Muscle layer of duodenum (tissue), 2 donors: ENCODE measurements around the gene IL11.
"Not testable (repeated sequence)": the region's sequence is repeated elsewhere in the genome, so short reads cannot be mapped to it uniquely, and the experiment has no call there.

Source experiments
- H3K27ac ChIP-seq: one replicate; pipeline ENCODE4 v1.7.0; 2013; ENCODE audit warnings: mild to moderate bottlenecking, low read length
- H3K27me3 ChIP-seq: one replicate; pipeline ENCODE4 v1.7.0; 2013; ENCODE audit warnings: low read depth, mild to moderate bottlenecking, control low read depth, low read length
- H3K36me3 ChIP-seq, 2 donors: one replicate each; pipeline ENCODE4 v1.7.0; 2013; ENCODE audit warnings: low read length in 2 of 2, control low read depth in 1 of 2, mild to moderate bottlenecking in 1 of 2; ENCODE audit not compliant: insufficient read depth in 2 of 2, control insufficient read depth in 1 of 2
- H3K4me1 ChIP-seq, 2 donors: one replicate each; pipeline ENCODE4 v1.7.0; 2013; ENCODE audit warnings: low read length in 2 of 2, mild to moderate bottlenecking in 2 of 2, control low read depth in 1 of 2, moderate library complexity in 1 of 2; ENCODE audit not compliant: insufficient read depth in 2 of 2, control insufficient read depth in 1 of 2
- H3K4me3 ChIP-seq, 2 donors: one replicate each; pipeline ENCODE4 v1.7.0; 2013; ENCODE audit warnings: low read length in 2 of 2, low read depth in 1 of 2, mild to moderate bottlenecking in 1 of 2
- H3K9me3 ChIP-seq, 2 donors: one replicate each; pipeline ENCODE4 v1.7.0; 2013; ENCODE audit warnings: low read length in 2 of 2, control low read depth in 1 of 2, mild to moderate bottlenecking in 1 of 2; ENCODE audit not compliant: control insufficient read depth in 1 of 2
- donor health status: healthy.

Gene IL11

GRCh38 chr19:55370305-55370988 lies at the start of gene IL11:
IL11 (minus strand) TSS chr19:55370463; CDS start chr19:55370310, 153 bp downstream.
- H3K9me3 ChIP-seq, result no peaks in the 10 kb centered on the region
- peaks cover 0 to 15% of the 10 kb centered on the region in 2 donors for H3K4me1 ChIP-seq
- peaks cover 45% of the 10 kb centered on the region for H3K27me3 ChIP-seq
- peak within 1 kb of the TSS in 1 of 2 donors; percentile 49 for H3K4me3 ChIP-seq
- H3K27ac ChIP-seq, result no peak within 1 kb of the TSS
- no peaks in the 10 kb centered on the region for H3K36me3 ChIP-seq

DNA sequence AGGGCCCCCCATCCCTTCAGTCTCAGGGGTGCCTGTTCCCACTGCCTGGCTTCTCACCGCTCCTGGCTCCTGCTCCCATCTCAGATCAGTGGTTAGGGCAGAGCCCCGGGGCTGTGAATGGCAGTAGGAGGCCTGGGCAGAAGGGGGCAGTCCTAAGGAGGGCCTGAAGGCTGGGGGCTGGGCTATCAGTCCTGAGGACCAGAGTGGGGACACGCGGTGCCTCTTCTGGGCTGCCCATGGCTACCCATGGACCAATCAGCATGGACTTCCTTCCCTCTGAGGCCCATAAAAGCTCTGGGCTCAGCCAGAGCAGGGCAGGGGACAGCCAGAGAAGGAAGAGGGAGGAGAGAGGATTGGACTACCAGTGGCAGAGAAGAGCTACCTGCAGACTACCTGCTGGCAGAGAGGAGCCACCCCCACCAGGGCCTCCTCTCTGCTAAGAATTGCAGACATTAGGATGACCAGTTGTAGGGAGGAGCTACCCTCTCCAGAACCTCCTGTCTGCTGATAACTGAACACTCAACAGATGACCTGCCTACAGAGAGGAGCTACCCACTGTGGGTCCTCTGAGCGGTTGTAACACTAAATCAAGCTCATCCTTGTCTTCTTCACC lies 49.5 kb upstream of the IL11 start:
- no peak overlapping the region for H3K4me3 ChIP-seq
- H3K27ac ChIP-seq, result no peak overlapping the region
- no peaks in the 10 kb centered on the region for H3K27me3 ChIP-seq

DNA sequence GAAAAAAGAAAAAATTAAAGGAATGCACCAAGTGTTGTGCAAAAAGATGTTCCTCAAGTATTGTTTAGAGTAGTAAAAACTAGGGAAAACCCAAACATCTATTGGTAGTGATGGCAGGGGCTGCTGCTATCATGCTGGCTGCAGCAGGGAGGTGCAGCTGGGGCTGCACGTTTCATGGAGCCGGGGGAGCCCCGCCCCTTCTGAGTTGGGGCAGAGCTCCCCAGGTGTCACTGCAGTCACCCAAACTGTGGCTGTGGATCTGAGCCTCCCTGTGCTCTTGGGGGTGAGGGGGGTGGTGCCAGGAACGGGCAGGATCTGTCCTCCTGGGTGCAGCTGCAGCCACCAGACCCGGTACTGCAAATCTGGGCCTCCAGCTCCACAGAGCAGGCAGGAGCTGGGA lies 48.8 kb upstream of the IL11 start:
- no peaks in the 10 kb centered on the region for H3K27me3 ChIP-seq
- no peak overlapping the region for H3K27ac ChIP-seq
- no peak overlapping the region for H3K4me3 ChIP-seq
- no peaks in the 10 kb centered on the region for H3K4me1 ChIP-seq
- H3K36me3 ChIP-seq, result no peaks in the 10 kb centered on the region
- no peaks in the 10 kb centered on the region for H3K9me3 ChIP-seq

More for the DNA sequence above, 49.5 kb upstream of the IL11 start:
- H3K9me3 ChIP-seq, result no peaks in the 10 kb centered on the region
- no peaks in the 10 kb centered on the region for H3K4me1 ChIP-seq
- no peaks in the 10 kb centered on the region for H3K36me3 ChIP-seq

- Histone ChIP-seq H3K4me1 (no peaks in the 10 kb centered on the region), H3K9me3 (no peaks in the 10 kb centered on the region), H3K27me3 (no peaks in the 10 kb centered on the region), H3K36me3 (no peaks in the 10 kb centered on the region), H3K4me3 (no peak overlapping the region), H3K27ac (no peak overlapping the region)
Measured at GRCh38 chr19:55418185-55418584, 47.9 kb upstream of the IL11 start.

- no peaks in the 10 kb centered on the region for H3K9me3 ChIP-seq
- H3K27me3 ChIP-seq, result no peaks in the 10 kb centered on the region
- H3K4me3 ChIP-seq, result no peak overlapping the region
- peaks cover 0 to 11% of the 10 kb centered on the region in 2 donors for H3K36me3 ChIP-seq
- H3K4me1 ChIP-seq, result peaks cover 14 to 15% of the 10 kb centered on the region in 2 donors
- H3K27ac ChIP-seq, result no peak overlapping the region
Measured at GRCh38 chr19:55410168-55410567, 39.9 kb upstream of the IL11 start.

- H3K9me3 ChIP-seq, H3K27me3 ChIP-seq, H3K4me3 ChIP-seq, H3K27ac ChIP-seq: not testable (repeated sequence)
- peaks cover 14 to 15% of the 10 kb centered on the region in 2 donors for H3K4me1 ChIP-seq
- H3K36me3 ChIP-seq, result peaks cover 3 to 16% of the 10 kb centered on the region in 2 donors
Measured at GRCh38 chr19:55409179-55409578, 38.9 kb upstream of the IL11 start.

- H3K9me3 ChIP-seq, result no peaks in the 10 kb centered on the region
- H3K27me3 ChIP-seq, result no peaks in the 10 kb centered on the region
- H3K4me3 ChIP-seq, result peak overlapping the region; percentile 71 to 75
- H3K4me1 ChIP-seq, result peaks cover 14 to 15% of the 10 kb centered on the region in 2 donors
- H3K27ac ChIP-seq, result peak overlapping the region; percentile 90
- H3K36me3 ChIP-seq, result peaks cover 4 to 20% of the 10 kb centered on the region in 2 donors
Measured at GRCh38 chr19:55408533-55408872, 38.2 kb upstream of the IL11 start.

DNA sequence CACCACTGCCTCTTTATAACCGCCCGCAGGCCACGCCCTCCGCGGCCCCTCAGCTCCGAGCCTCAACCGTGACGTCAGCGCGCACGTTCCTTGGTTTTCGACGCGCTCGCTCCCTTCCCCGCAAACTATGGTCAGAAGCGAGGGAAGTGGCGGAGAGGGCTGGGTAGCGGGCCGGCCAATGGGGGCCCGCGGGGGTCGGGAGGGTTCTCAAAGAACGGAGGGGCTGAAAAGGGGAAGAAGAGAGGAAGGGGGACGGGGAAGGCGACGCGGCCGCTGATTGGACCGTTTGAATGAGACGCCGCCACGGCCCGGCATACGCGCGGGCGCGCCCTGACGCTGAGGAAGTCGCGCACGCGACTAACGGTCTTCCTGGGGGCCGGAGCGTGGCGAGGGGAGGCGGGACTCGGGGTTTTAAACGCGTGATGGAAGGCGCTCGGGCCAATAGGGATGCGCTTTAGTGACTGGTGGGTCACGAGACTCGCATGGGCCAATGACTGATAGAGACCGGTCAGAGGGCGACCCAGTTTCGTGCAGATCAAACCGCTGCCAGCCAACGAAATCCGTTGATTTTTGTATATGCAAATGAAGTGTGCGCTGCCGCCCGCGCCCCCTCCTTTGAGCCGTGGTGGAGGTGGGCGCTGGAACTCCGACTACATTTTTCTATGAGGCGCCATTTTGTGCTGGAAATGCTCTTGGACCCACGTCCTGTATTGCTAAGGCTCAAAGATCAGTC lies 37.7 kb upstream of the IL11 start:
- peak overlapping the region; percentile 71 to 75 for H3K4me3 ChIP-seq
- H3K27me3 ChIP-seq, result no peaks in the 10 kb centered on the region
- peaks cover 14 to 15% of the 10 kb centered on the region in 2 donors for H3K4me1 ChIP-seq
- H3K27ac ChIP-seq, result peak overlapping the region; percentile 90
- H3K36me3 ChIP-seq, result peaks cover 9 to 20% of the 10 kb centered on the region in 2 donors
- no peaks in the 10 kb centered on the region for H3K9me3 ChIP-seq

- H3K36me3 ChIP-seq, result peaks cover 14 to 24% of the 10 kb centered on the region in 2 donors
- not testable (repeated sequence) for H3K27me3 ChIP-seq, H3K9me3 ChIP-seq
- peak within 1 kb of the TSS; percentile 71 to 75 for H3K4me3 ChIP-seq
- peak within 1 kb of the TSS; percentile 90 for H3K27ac ChIP-seq
- peaks cover 14 to 15% of the 10 kb centered on the region in 2 donors for H3K4me1 ChIP-seq
Measured at GRCh38 chr19:55407550-55407799, 37.2 kb upstream of the IL11 start, which contains the start of gene UBE2S. UBE2S (minus strand) TSS chr19:55407788; CDS start chr19:55407589, 199 bp downstream.

DNA sequence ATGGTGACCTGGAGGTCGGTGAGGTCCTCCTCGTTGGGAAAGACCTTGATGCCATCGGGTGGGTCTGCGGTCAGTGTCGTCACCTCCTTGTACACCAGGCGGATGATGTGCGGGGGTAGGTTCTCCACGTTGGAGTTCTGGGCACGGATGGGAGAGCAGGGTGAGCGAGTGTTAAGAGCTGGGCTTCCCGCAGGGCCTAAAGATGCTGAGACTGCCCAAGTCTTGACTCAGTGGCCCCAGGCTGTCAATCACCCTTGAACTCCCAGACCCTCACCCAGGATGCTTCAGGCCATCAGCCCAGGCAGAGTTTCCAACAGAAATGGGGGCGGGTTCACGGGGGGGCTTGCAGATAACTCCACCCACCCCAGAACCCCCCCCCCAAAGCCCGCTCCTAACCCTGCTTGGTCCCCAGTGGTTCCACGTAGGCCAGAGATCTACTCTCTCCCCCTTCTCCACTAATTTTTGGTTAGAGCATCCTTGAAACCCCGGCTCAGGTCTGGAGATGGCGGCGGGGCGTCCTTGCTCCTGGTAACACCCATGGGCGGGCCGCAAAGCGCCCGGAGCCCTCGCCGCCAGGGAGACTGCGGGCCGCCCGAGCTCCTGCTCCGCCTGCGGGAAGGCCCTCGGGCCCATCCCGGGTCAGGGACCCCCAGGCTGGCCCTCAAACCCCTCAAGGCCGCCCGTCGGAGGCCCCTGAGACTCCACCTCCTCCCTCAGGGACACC lies 36.7 kb upstream of the IL11 start:
- H3K27me3 ChIP-seq, result no peaks in the 10 kb centered on the region
- peak overlapping the region; percentile 63 to 75 for H3K4me3 ChIP-seq
- H3K4me1 ChIP-seq, result peaks cover 14 to 15% of the 10 kb centered on the region in 2 donors
- no peaks in the 10 kb centered on the region for H3K9me3 ChIP-seq
- peaks cover 19 to 29% of the 10 kb centered on the region in 2 donors for H3K36me3 ChIP-seq
- peak overlapping the region; percentile 63 for H3K27ac ChIP-seq
